Measurements from ENCODE around the gene MEIKIN.

MEIKIN gene

DNA sequence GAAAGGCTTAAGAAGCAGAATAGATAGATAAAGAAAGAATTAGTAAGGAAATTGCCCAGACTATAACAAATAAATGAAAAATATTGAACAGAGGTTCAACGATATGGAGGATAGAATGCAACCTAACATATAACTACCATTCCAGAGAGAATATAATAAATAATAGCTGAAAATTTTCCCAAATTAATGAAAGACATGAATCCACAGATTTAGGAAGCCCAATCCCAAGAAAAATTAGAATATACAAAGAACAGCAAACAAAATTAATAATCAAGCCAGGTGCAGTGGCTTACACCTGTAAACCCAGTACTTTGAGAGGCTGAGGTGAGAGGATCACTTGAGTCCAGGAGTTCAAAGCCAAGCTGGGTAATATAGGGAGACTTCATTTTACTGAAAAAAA lies 120.8 kb downstream of the MEIKIN start:
- no peaks in the 10 kb centered on the region for H3K27me3 ChIP-seq
- no peaks in the 10 kb centered on the region for H3K36me3 ChIP-seq
- H3K4me1 ChIP-seq = no peaks in the 10 kb centered on the region
- no peak overlapping the region for H3K4me3 ChIP-seq (ENCODE audit: low read depth, low read length)
- TF ChIP-seq, protein P1, sequence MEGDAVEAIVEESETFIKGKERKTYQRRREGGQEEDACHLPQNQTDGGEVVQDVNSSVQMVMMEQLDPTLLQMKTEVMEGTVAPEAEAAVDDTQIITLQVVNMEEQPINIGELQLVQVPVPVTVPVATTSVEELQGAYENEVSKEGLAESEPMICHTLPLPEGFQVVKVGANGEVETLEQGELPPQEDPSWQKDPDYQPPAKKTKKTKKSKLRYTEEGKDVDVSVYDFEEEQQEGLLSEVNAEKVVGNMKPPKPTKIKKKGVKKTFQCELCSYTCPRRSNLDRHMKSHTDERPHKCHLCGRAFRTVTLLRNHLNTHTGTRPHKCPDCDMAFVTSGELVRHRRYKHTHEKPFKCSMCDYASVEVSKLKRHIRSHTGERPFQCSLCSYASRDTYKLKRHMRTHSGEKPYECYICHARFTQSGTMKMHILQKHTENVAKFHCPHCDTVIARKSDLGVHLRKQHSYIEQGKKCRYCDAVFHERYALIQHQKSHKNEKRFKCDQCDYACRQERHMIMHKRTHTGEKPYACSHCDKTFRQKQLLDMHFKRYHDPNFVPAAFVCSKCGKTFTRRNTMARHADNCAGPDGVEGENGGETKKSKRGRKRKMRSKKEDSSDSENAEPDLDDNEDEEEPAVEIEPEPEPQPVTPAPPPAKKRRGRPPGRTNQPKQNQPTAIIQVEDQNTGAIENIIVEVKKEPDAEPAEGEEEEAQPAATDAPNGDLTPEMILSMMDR (IDR thresholded peaks at IDR 0.05; ENCODE audit: low read depth, low read length) = no peak
- H3K9me3 ChIP-seq = no peaks in the 10 kb centered on the region
- no peak for DNase-seq

GRCh38 chr5:131821221-131821620 lies 124.2 kb downstream of the MEIKIN start:
- Histone ChIP-seq H3K4me1 (no peaks in the 10 kb centered on the region), H3K27me3 (no peaks in the 10 kb centered on the region), H3K36me3 (no peaks in the 10 kb centered on the region), H3K4me3 (ENCODE audit: low read depth, low read length) (no peak overlapping the region), H3K9me3 (no peaks in the 10 kb centered on the region)
- no peak for DNase-seq
- TF ChIP-seq, protein P1 (IDR thresholded peaks at IDR 0.05; ENCODE audit: low read depth, low read length) = no peak

DNA sequence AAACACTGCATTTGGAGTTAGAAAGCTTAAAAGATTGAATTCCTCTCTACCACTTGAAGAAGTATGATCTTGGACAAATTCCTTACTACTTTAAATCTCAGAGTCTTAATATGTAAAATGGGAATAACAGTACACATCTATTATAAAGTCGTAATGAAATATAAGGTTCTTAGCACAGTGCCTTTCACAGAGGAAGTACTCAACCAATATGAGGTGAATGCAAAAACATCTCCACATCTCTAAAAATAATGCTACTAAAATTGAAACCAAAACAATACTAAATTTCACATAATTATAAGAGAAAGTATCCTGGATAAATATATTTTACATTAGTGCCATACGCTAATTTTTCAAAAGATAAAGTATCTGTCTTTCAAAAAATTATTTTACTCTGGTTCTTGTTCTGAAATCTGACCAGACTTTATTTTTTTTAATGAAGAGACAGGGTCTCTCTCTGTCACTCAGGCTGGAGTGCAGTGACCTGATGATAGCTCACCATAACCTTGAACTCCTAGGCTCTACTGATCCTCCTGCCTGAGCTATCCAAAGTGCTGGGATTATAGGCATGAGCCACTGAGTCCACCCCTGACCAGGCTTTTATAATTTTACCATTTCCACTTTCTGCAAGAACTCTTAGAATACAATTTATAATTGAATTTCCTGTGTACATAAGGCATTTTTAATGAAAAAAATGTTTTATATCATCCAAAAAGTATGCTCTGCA lies 127.3 kb downstream of the MEIKIN start:
- no peak overlapping the region for H3K4me3 ChIP-seq (ENCODE audit: low read depth, low read length)
- DNase-seq = no peak
- no peaks in the 10 kb centered on the region for H3K36me3 ChIP-seq
- no peaks in the 10 kb centered on the region for H3K4me1 ChIP-seq
- no peaks in the 10 kb centered on the region for H3K27me3 ChIP-seq
- TF ChIP-seq, protein P1 (IDR thresholded peaks at IDR 0.05; ENCODE audit: low read depth, low read length) = no peak
- H3K9me3 ChIP-seq = no peaks in the 10 kb centered on the region

DNA sequence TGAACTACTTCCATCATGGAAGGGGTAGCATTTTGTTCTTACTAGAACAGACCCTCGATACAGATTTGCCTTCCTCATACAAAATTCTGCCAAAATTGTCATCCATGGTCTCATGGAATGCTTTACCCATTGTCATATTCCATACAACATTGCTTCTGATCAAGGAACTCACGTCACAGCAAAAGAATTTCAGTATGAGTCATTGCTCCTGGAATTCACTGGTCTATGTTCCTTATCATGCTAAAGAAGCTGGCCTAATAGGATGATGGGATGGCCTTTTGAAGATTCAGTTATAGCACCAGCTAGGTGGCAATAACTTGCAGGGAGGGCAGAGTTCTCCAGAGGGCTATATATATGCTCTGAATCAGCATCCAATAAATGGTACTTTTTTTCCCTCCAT lies 130.5 kb downstream of the MEIKIN start:
- Histone ChIP-seq H3K4me3 (ENCODE audit: low read depth, low read length) (no peak overlapping the region), H3K9me3 (no peaks in the 10 kb centered on the region), H3K4me1 (peaks cover 7% of the 10 kb centered on the region; the same call in 1 of the 2 replicates), H3K36me3 (no peaks in the 10 kb centered on the region), H3K27me3 (no peaks in the 10 kb centered on the region)
- DNase-seq = no peak
- TF ChIP-seq, protein P1 (IDR thresholded peaks at IDR 0.05; ENCODE audit: low read depth, low read length) = no peak

DNA sequence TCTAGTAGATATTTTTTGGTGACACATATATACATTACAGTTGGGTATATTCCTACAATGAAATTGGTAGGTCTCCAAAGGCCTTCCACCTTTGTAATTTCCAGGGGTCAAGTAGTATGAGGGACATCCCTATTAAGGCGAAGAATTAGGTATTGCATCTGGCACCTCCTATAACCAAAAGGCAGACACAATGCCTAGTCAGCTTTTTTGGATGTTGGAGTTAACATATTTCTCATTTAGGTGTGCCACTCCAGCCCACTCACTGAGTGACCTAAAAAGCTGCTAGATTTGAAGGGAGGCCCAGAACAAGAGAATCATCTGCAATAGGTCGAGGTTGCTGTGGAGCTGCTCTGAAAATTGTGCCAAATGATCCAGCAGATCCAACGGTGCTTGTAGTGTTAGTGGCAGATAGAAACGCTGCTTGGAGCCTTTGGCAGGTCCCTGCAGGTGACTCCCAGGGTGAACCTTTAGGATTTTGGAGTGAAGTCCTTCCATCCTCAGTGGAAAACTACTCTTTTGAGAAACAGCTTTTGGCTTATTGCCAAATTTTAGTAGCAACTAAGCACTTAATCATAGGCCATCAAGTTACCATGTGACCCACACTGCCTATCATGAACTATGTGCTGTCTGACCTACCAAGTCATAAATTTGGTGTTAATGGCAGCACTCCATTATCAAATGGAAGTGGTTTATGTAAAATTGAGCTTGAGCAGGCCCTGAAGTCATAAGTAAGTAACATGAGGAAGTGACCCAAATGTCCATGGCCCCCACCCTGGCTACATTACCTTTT lies 132.9 kb downstream of the MEIKIN start:
- Histone ChIP-seq H3K4me3 (ENCODE audit: low read depth, low read length) (no peak overlapping the region), H3K36me3 (no peaks in the 10 kb centered on the region), H3K4me1 (peaks cover 7% of the 10 kb centered on the region; the same call in 1 of the 2 replicates), H3K27me3 (no peaks in the 10 kb centered on the region), H3K9me3 (no peaks in the 10 kb centered on the region)
- TF ChIP-seq, protein P1 (IDR thresholded peaks at IDR 0.05; ENCODE audit: low read depth, low read length) = no peak
- DNase-seq = no peak

Measured in BE2C (cell line).